ENCODE data around the gene HSPB9.

HSPB9 gene

GRCh38 chr17:42146911-42147607 lies 24.5 kb downstream of the HSPB9 start:
- DNase-seq = no peak

DNA sequence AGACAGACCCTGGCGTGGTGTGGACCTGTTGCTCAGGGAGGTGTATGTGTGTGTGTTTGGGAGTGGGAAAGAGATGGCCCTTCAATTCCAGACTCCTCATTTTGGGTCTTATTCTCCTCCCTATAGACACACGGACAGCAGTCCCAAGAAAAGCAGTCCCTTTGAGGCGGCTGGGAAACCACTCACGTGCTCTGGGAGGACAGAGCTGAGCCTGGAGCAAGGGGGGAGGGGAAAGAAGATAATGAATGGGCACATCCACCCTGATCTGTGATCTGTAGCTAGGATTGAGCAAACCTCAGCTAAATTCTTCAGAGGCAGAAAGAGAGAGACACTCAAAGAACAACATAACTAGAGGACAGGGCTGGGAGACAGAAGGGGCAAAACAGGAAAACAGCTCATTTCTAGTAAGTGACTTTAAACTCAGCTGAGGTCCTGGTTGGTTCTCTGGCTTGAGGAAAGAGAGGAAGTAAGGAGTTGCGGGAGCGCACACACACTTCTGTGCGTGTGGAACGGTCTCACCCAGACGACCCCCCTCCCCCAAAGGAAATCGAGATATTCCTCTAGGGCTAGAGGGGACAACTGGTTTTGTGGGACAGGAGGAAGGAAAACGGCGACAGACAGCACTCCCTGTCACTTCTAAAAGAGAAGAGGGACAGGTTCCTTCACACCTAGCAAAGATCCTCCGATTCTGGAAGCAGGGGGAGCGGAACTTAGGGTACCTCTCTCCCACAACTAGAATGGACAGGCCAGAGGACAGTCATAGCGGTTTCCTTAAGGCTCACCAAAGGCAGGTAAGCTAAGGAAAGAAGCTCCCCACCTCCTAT lies 31.5 kb downstream of the HSPB9 start:
- DNase-seq = no peak

GRCh38 chr17:42155614-42156045 lies 33.0 kb downstream of the HSPB9 start:
- DNase-seq = no peak

- no peak for DNase-seq
Measured at GRCh38 chr17:42159796-42160530, 37.4 kb downstream of the HSPB9 start.

DNA sequence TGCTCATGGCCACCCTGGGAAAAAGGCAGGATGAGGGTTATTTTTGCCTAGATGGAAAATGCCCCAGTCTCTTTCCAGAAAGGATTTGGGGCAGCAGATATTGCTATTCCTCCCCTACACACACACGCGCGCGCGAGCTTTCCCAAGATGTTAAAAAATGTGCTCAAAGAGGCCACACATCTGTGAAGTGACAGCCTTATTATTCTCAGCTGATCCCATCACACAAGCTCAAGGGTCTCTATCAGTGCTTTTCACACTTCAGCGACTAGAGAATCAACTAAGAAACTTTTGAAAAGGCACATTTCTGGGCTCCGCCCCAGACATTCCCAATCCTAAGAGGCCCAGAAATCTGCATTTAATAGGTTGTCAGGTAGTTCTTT lies 37.9 kb downstream of the HSPB9 start:
- DNase-seq = no peak

DNA sequence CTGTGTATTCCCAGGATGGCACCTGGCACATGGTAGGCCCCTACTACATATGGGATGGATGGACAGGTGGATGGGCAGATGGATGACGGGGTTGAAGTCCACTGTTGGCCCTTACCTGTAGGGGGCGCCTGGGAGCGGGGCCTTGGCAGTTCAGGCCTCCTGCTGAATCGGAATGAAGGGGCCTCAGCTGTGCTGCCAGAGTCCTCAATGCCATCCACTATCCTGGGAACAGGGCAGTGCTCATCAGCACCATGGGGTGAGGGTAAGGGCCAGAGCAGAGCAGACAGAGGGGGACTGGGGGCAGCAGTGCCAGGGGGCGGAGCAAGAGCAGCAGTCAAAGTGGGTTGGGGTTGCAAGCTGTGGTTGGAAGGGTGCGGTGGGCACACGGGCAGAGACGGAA lies 40.5 kb downstream of the HSPB9 start:
- peak; percentile 67 for DNase-seq

GRCh38 chr17:42163696-42164407 lies 41.2 kb downstream of the HSPB9 start:
- no peak for DNase-seq

GRCh38 chr17:42165751-42166150 lies 43.1 kb downstream of the HSPB9 start:
- no peak for DNase-seq

GRCh38 chr17:42166196-42166763 lies 43.7 kb downstream of the HSPB9 start:
- DNase-seq = no peak

GRCh38 chr17:42167807-42168206 lies 45.2 kb downstream of the HSPB9 start:
- no peak for DNase-seq

- no peak for DNase-seq
Measured at GRCh38 chr17:42169351-42169750, 46.7 kb downstream of the HSPB9 start.

- no peak for DNase-seq
Measured at GRCh38 chr17:42171831-42172230, 49.2 kb downstream of the HSPB9 start.
